ENCODE data around the gene BTBD7. TPM values are rescaled to one million over a fixed set of nuclear protein-coding genes. Genes with fewer than 3 reads are reported as not detected.

The BTBD7 gene
- total and polyA plus RNA-seq, 3 donors from 2014 or later, result 16.9 to 27.8 (median 26.1) TPM

DNA sequence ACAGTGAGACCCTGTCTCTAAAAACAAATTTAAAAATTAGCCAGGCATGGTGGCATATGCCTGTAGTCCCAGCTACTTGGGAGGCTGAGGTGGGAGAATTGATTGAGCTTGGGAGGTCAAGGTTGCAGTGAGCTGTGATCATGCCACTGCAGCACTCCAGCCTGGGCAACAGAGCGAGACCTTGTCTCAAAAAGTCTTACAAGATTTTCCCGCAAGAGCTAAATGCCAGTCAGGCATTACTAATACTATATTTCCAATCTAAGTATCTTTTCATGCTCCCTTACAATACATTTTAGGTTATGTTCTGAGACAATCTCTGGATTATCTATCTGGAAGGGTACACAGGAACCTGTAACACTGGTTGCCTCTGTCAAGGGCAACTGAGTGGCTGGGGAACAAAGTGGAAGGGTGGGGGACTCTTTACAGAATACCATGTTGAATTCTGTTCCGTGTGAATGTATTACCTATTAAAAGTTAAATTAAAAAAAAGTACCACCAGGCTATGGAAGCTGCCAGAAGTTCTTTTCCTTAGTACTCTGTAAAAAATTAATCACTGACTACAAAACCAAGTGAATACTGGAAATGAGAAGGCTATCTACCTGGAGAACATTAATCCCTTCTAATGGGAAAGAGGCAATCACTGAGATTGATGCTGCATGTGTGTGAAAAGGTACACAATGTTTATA lies 56.7 kb downstream of the BTBD7 start:
- TF ChIP-seq POLR2A (IDR thresholded peaks at IDR 0.05), result no peak
- Histone ChIP-seq H3K27me3 (no peaks in the 10 kb centered on the region), H3K4me1 (no peaks in the 10 kb centered on the region), H3K27ac (no peak overlapping the region), H3K9me3 (no peaks in the 10 kb centered on the region), H3K4me3 (no peak overlapping the region), H3K36me3 (ENCODE audit: low read depth, missing control alignments) (no peaks in the 10 kb centered on the region)
- intact Hi-C loops (cut with DNase I; ENCODE audit: low total_unique reads), result no loop called here
- DNase-seq, result no peak
- 90 to 94% methylated on average over 3 of the region's 3 CpGs for WGBS, 2 donors

DNA sequence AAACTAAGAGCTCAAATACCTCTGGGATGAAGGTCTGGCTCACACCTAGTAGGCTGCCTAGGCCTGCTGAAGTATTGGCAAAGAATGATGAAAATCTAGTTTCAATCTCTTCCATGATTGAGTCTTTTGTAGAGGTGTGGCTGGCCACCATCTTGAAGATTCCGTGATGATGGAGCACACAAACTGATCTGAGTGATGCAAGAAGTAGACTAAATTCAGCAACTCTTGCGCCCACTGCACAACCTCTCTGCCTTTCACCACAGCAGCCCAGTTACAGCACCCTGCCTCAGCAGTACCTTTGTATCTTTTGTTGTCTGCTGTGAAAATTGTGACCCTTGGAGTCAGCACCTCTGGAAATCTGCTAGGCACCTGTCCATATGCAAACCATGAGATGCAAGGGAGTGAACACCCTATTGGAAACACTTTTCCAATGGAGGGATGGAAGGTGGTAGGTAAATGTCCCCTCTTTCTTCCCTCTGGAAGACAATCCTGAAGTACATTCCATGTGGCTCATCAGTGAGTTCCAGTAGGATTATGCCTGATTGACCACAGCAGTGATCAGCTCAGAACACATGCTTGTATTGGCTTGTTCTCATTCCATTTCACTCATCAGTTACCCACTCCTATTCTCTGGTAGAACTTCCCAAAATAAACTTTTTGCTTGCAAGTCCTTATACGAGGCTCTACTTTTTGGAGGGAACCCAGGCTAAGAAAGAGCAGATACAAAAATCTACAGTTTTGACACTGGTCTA lies 58.6 kb downstream of the BTBD7 start:
- TF ChIP-seq POLR2A (IDR thresholded peaks at IDR 0.05), result no peak
- TF ChIP-seq CTCF (IDR thresholded peaks at IDR 0.05), result no peak
- Histone ChIP-seq H3K4me1 (no peaks in the 10 kb centered on the region), H3K36me3 (ENCODE audit: low read depth, missing control alignments) (no peaks in the 10 kb centered on the region), H3K27ac (no peak overlapping the region), H3K4me3 (no peak overlapping the region), H3K27me3 (no peaks in the 10 kb centered on the region), H3K9me3 (no peaks in the 10 kb centered on the region)
- intact Hi-C loops (cut with DNase I; ENCODE audit: low total_unique reads), result no loop called here
- 94 to 98% methylated on average over 3 of the region's 3 CpGs for WGBS, 2 donors
- DNase-seq, result no peak

GRCh38 chr14:93271111-93271510 lies 61.7 kb downstream of the BTBD7 start:
- intact Hi-C loops (cut with DNase I; ENCODE audit: low total_unique reads), result no loop called here
- TF ChIP-seq CTCF (IDR thresholded peaks at IDR 0.05), result no peak
- TF ChIP-seq POLR2A (IDR thresholded peaks at IDR 0.05), result no peak
- no peaks in the 10 kb centered on the region for H3K4me1 ChIP-seq
- no peaks in the 10 kb centered on the region for H3K9me3 ChIP-seq
- H3K36me3 ChIP-seq (ENCODE audit: low read depth, missing control alignments), result no peaks in the 10 kb centered on the region
- H3K27me3 ChIP-seq, result no peaks in the 10 kb centered on the region
- no peak overlapping the region for H3K4me3 ChIP-seq
- WGBS, 2 donors, result 71 to 75% methylated on average over 6 of the region's 6 CpGs
- H3K27ac ChIP-seq, result no peak overlapping the region
- no peak for DNase-seq

- WGBS, 2 donors, result 87 to 88% methylated on average over 10 of the region's 10 CpGs
- Histone ChIP-seq H3K4me3 (no peak overlapping the region), H3K9me3 (no peaks in the 10 kb centered on the region), H3K4me1 (no peaks in the 10 kb centered on the region), H3K27me3 (no peaks in the 10 kb centered on the region), H3K36me3 (ENCODE audit: low read depth, missing control alignments) (no peaks in the 10 kb centered on the region), H3K27ac (no peak overlapping the region)
- no peak for TF ChIP-seq POLR2A (IDR thresholded peaks at IDR 0.05)
- TF ChIP-seq CTCF (IDR thresholded peaks at IDR 0.05), result no peak
- intact Hi-C loops (cut with DNase I; ENCODE audit: low total_unique reads), result no loop called here
- no peak for DNase-seq
Measured at GRCh38 chr14:93269341-93270068, 63.3 kb downstream of the BTBD7 start.

GRCh38 chr14:93268406-93268805 lies 64.4 kb downstream of the BTBD7 start:
- Histone ChIP-seq H3K4me1 (no peaks in the 10 kb centered on the region), H3K27me3 (no peaks in the 10 kb centered on the region), H3K9me3 (no peaks in the 10 kb centered on the region), H3K4me3 (no peak overlapping the region), H3K36me3 (ENCODE audit: low read depth, missing control alignments) (no peaks in the 10 kb centered on the region), H3K27ac (no peak overlapping the region)
- DNase-seq, result no peak
- intact Hi-C loops (cut with DNase I; ENCODE audit: low total_unique reads), result no loop called here
- TF ChIP-seq POLR2A (IDR thresholded peaks at IDR 0.05) (no peak), CTCF (IDR thresholded peaks at IDR 0.05) (no peak)
- WGBS, 2 donors, result 78 to 100% methylated on average over 1 of the region's 1 CpG
